Right ventricle myocardium superior (tissue), 1 donor: ENCODE measurements around the gene TTLL11. TPM values are rescaled to one million over a fixed set of nuclear protein-coding genes. Genes with fewer than 3 reads are reported as not detected.

Experiments
- ATAC-seq: fragments of 200-7000 bp; cut with Tn5 transposase; one replicate; pipeline ENCODE4 v1.9.1; 2020; ENCODE audit warnings: mild to moderate bottlenecking; ENCODE audit not compliant: poor library complexity
- DNase-seq: peaks from one replicate; pipeline ENCODE4 v3.0.0-alpha.2; 2020
- intact Hi-C: fragments of 100-400 bp; cut with DNase I; formaldehyde crosslinking; loops from one replicate; pipeline ENCODE4 v1.11.2; 2022
- total RNA-seq: library from RNA; stranded (reverse); fragmentation: NEBNext Ultra II Directional; extraction: Animal tissue kit (Norgen Biotek cat#: 25700); gene quantifications from one replicate; pipeline ENCODE4 v1.2.1, GENCODE V29; 2021
- donor health status: DM: no; HTN: yes; CAD: no; lungs with severe emphysema.

Gene TTLL11
- total RNA-seq, 1 donor from 2014 or later, result 5.0 TPM

- intact Hi-C loops, result no loop called here
- DNase-seq (no peak), ATAC-seq (no peak)
Observed at GRCh38 chr9:121863955-121864354, 229.2 kb downstream of the TTLL11 start.

GRCh38 chr9:121862371-121863332 lies 230.5 kb downstream of the TTLL11 start:
- intact Hi-C loops, result no loop called here
- no peak for DNase-seq
- ATAC-seq, result no peak

- intact Hi-C loops, result no loop called here
- DNase-seq (peak; percentile 61), ATAC-seq (peak; percentile 87)
Observed at GRCh38 chr9:121861501-121862180, 231.5 kb downstream of the TTLL11 start.

GRCh38 chr9:121860744-121861143 lies 232.4 kb downstream of the TTLL11 start:
- ATAC-seq (peak; percentile 77), DNase-seq (peak; percentile 70)
- intact Hi-C loops, result no loop called here

GRCh38 chr9:121860213-121860612 lies 232.9 kb downstream of the TTLL11 start:
- ATAC-seq (no peak), DNase-seq (no peak)
- intact Hi-C loops, result no loop called here

- ATAC-seq (no peak), DNase-seq (no peak)
- intact Hi-C loops, result no loop called here
Observed at GRCh38 chr9:121859646-121860045, 233.5 kb downstream of the TTLL11 start.

- ATAC-seq, result no peak
- DNase-seq, result no peak
- intact Hi-C loops, result no loop called here
Observed at GRCh38 chr9:121858788-121859187, 234.3 kb downstream of the TTLL11 start.

- intact Hi-C loops, result no loop called here
- ATAC-seq (no peak), DNase-seq (no peak)
Observed at GRCh38 chr9:121857928-121858327, 235.2 kb downstream of the TTLL11 start.

- no peak for DNase-seq
- intact Hi-C loops, result no loop called here
Observed at GRCh38 chr9:121855476-121855875, 237.6 kb downstream of the TTLL11 start.

GRCh38 chr9:121853617-121854395 lies 239.3 kb downstream of the TTLL11 start:
- DNase-seq (no peak), ATAC-seq (no peak)
- intact Hi-C loops, result no loop called here

More at GRCh38 chr9:121855476-121855875, 237.6 kb downstream of the TTLL11 start:
- no peak for ATAC-seq

GRCh38 chr9:121852651-121853616 lies 240.2 kb downstream of the TTLL11 start:
- ATAC-seq, result peak; percentile 84
- intact Hi-C loops, result no loop called here
- DNase-seq, result peak; percentile 78

- DNase-seq (no peak), ATAC-seq (no peak)
- intact Hi-C loops, result no loop called here
Observed at GRCh38 chr9:121852241-121852640, 240.9 kb downstream of the TTLL11 start.

GRCh38 chr9:121851641-121852091 lies 241.4 kb downstream of the TTLL11 start:
- DNase-seq, result peak; percentile 50
- ATAC-seq, result peak; percentile 62
- intact Hi-C loops, result no loop called here

GRCh38 chr9:121850366-121850765 lies 242.7 kb downstream of the TTLL11 start:
- intact Hi-C loops, result no loop called here

GRCh38 chr9:121849554-121849953 lies 243.6 kb downstream of the TTLL11 start:
- intact Hi-C loops, result no loop called here
- ATAC-seq (no peak), DNase-seq (no peak)

More at GRCh38 chr9:121850366-121850765, 242.7 kb downstream of the TTLL11 start:
- ATAC-seq (no peak), DNase-seq (no peak)

GRCh38 chr9:121844562-121844961 lies 248.5 kb downstream of the TTLL11 start:
- no peak for ATAC-seq
- no peak for DNase-seq
- intact Hi-C loops, result no loop called here

- DNase-seq (no peak), ATAC-seq (no peak)
- intact Hi-C loops, result no loop called here
Observed at GRCh38 chr9:121844098-121844497, 249.0 kb downstream of the TTLL11 start.

- intact Hi-C loops, result no loop called here
- DNase-seq (no peak), ATAC-seq (no peak)
Observed at GRCh38 chr9:121842612-121842978, 250.5 kb downstream of the TTLL11 start.
